ENCODE data around the gene CD200R1. TPM values are rescaled to one million over a fixed set of nuclear protein-coding genes. Genes with fewer than 3 reads are reported as not detected.
A peak's percentile ranks its signal among the peaks of the same experiment; 100 is the strongest.

The CD200R1 gene
- total and polyA plus RNA-seq, 2 experiments from 2014 or later, result 0.45 to 0.93 TPM

DNA sequence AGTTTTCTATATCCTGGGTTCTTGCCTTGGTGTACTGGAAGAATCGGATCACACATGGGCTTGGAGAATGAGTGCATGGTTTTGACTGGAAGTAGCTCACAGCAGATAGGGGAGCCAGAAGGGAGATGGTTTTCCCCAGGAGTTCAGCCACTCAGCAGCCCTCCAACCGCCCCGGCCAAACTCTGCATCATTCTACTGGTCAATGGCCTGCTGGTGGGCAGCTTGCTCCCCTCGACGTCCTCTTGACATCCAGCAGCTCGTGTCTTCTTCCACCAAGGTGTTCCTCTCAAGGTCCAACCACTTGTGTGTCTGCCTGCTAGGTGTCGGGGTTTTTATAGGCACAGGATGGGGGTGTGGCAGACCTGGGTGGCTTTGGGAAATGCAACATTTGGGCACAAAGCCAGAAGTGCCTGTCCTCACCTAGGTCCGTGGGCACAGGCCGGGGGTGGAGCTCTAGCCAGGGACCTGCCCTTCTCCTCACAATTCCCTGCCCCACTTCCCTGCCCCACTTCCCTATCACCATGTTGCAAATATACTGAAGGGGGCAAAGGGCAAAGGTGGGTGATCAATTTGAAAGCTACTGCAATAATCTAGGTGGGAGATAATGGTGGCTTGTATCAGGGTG is 12.9 kb upstream of the CD200R1 start:
- no peaks in the 10 kb centered on the region for H3K36me3 ChIP-seq (replicated peaks; ENCODE audit: insufficient read depth, low read depth)
- H3K27ac ChIP-seq, result no peak overlapping the region
- no peak overlapping the region for H3K4me2 ChIP-seq
- no peak overlapping the region for H3K4me3 ChIP-seq
- no peaks in the 10 kb centered on the region for H3K9me3 ChIP-seq (ENCODE audit: low read depth)
- DNase-seq (ENCODE audit: low spot score), result no peak
- no peaks in the 10 kb centered on the region for H3K27me3 ChIP-seq
- peaks cover 14% of the 10 kb centered on the region for H3K79me2 ChIP-seq
- H4K20me1 ChIP-seq (ENCODE audit: insufficient read depth, poor library complexity, severe bottlenecking), result no peaks in the 10 kb centered on the region
- no peak overlapping the region for H2AFZ ChIP-seq
- TF ChIP-seq EZH2phosphoT487 (IDR thresholded peaks at IDR 0.05; ENCODE audit: low read depth, severe bottlenecking, unreplicated experiment) (no peak), CTCF (IDR thresholded peaks at IDR 0.05; ENCODE audit: poor library complexity) (no peak), EZH2 (IDR thresholded peaks at IDR 0.05; ENCODE audit: borderline replicate concordance) (no peak)
- 93% methylated on average over 9 of the region's 9 CpGs for WGBS (ENCODE audit: low lambda C conversion rate, missing lambda C conversion rate)
- H3K4me1 ChIP-seq (ENCODE audit: insufficient read depth), result peaks cover 13% of the 10 kb centered on the region
- no peaks in the 10 kb centered on the region for H3K9me2 ChIP-seq (replicated peaks; ENCODE audit: insufficient read depth)

DNA sequence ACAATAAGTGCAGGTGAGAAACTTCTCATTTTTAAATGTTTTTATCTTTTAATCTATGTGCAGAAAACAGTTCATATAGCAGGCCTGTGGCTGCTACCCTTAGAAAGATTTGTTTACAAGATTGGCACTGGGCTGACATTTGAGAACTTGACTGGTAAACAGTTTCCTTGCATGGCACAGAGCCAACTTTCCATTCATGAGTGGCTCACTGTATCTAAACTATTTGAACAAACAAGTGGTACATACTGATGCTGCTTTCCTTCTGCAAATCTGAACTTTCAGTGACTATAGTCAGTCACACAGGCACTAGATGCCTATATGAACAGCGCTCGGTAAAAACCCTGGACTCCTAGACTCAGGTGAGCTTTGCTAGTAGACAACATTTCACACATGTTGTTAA is 9.6 kb upstream of the CD200R1 start:
- Histone ChIP-seq H3K4me1 (ENCODE audit: insufficient read depth) (peaks cover 4% of the 10 kb centered on the region), H3K9me2 (replicated peaks; ENCODE audit: insufficient read depth) (no peaks in the 10 kb centered on the region), H3K79me2 (no peaks in the 10 kb centered on the region), H3K9me3 (ENCODE audit: low read depth) (no peaks in the 10 kb centered on the region), H3K27ac (peak overlapping the region; percentile 60), H3K36me3 (replicated peaks; ENCODE audit: insufficient read depth, low read depth) (no peaks in the 10 kb centered on the region), H3K27me3 (no peaks in the 10 kb centered on the region), H3K4me3 (no peak overlapping the region), H4K20me1 (ENCODE audit: insufficient read depth, poor library complexity, severe bottlenecking) (no peaks in the 10 kb centered on the region), H2AFZ (no peak overlapping the region), H3K4me2 (no peak overlapping the region)
- peak; percentile 61 for DNase-seq (ENCODE audit: low spot score)
- WGBS (ENCODE audit: low lambda C conversion rate, missing lambda C conversion rate), result 80% methylated on average over 2 of the region's 2 CpGs
- no peak for TF ChIP-seq CTCF (IDR thresholded peaks at IDR 0.05; ENCODE audit: poor library complexity)
- no peak for TF ChIP-seq EZH2phosphoT487 (IDR thresholded peaks at IDR 0.05; ENCODE audit: low read depth, severe bottlenecking, unreplicated experiment)
- no peak for TF ChIP-seq EZH2 (IDR thresholded peaks at IDR 0.05; ENCODE audit: borderline replicate concordance)

GRCh38 chr3:112982710-112983109 is 7.8 kb upstream of the CD200R1 start:
- H3K4me1 ChIP-seq (ENCODE audit: insufficient read depth), result peaks cover 4% of the 10 kb centered on the region
- H3K27ac ChIP-seq, result no peak overlapping the region
- no peaks in the 10 kb centered on the region for H3K9me3 ChIP-seq (ENCODE audit: low read depth)
- H3K9me2 ChIP-seq (replicated peaks; ENCODE audit: insufficient read depth), result no peaks in the 10 kb centered on the region
- DNase-seq (ENCODE audit: low spot score), result no peak
- H3K27me3 ChIP-seq, result no peaks in the 10 kb centered on the region
- no peaks in the 10 kb centered on the region for H3K36me3 ChIP-seq (replicated peaks; ENCODE audit: insufficient read depth, low read depth)
- H3K4me3 ChIP-seq, result no peak overlapping the region
- 55% methylated on average over 1 of the region's 1 CpG for WGBS (ENCODE audit: low lambda C conversion rate, missing lambda C conversion rate)
- H3K79me2 ChIP-seq, result no peaks in the 10 kb centered on the region
- H2AFZ ChIP-seq, result no peak overlapping the region
- H3K4me2 ChIP-seq, result no peak overlapping the region
- TF ChIP-seq EZH2phosphoT487 (IDR thresholded peaks at IDR 0.05; ENCODE audit: low read depth, severe bottlenecking, unreplicated experiment) (no peak), CTCF (IDR thresholded peaks at IDR 0.05; ENCODE audit: poor library complexity) (no peak), EZH2 (IDR thresholded peaks at IDR 0.05; ENCODE audit: borderline replicate concordance) (no peak)
- no peaks in the 10 kb centered on the region for H4K20me1 ChIP-seq (ENCODE audit: insufficient read depth, poor library complexity, severe bottlenecking)
